Measurements from ENCODE around the gene NUDT4. TPM values are rescaled to one million over a fixed set of nuclear protein-coding genes. Genes with fewer than 3 reads are reported as not detected.

The NUDT4 gene
- total and polyA plus RNA-seq, 3 donors from 2014 or later, result 40.5 to 78.0 (median 42.6) TPM

- H3K4me3 ChIP-seq, result no peak overlapping the region
- DNase-seq, result no peak
- intact Hi-C loops (cut with DNase I; ENCODE audit: low total_unique reads), result no loop called here
- WGBS, 2 donors, result 79 to 81% methylated on average over 8 of the region's 8 CpGs
- no peaks in the 10 kb centered on the region for H3K4me1 ChIP-seq
- no peak overlapping the region for H3K27ac ChIP-seq
- H3K27me3 ChIP-seq, result no peaks in the 10 kb centered on the region
- TF ChIP-seq CTCF (IDR thresholded peaks at IDR 0.05), result no peak
- TF ChIP-seq POLR2A (IDR thresholded peaks at IDR 0.05), result no peak
- H3K36me3 ChIP-seq (ENCODE audit: low read depth, missing control alignments), result no peaks in the 10 kb centered on the region
- no peaks in the 10 kb centered on the region for H3K9me3 ChIP-seq
Observed at GRCh38 chr12:93356214-93356613, 21.5 kb upstream of the NUDT4 start.

DNA sequence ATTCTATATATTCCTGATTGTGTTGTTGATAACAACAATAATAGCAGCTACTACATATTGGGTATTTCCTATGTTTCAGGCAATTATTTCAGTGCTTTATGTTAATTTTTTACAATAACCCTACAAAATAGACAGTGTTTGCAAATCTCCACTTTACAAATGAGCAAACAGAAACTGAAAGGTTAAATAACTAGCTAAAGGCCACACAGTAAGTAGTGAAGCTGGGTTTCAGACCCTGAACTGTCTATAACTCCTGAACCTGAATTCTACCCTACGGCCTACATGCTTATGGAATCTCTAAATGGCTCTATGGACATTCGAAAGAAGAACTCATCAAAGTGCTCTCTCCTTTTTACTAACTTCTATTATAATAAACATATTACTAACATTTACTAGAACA lies 19.7 kb upstream of the NUDT4 start:
- no peak overlapping the region for H3K4me3 ChIP-seq
- TF ChIP-seq CTCF (IDR thresholded peaks at IDR 0.05) (no peak), POLR2A (IDR thresholded peaks at IDR 0.05) (no peak)

DNA sequence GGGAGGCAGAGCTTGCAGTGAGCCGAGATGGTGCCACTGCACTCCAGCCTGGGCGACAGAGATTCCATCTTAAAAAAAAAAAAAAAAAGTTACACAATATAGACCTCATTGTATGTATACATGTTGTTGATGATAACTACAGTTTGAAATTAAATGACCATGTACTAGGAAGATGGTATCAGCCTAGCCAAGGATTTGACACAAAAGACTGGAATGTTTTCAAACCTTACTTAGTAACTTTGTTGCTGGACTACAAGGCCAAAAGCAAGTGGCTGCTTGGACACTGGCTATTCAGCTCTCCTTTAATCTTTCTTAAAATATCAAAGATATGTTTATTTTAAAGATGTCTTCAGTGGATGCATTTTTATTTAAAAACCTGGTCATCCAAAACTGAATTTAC lies 18.9 kb upstream of the NUDT4 start:
- H3K9me3 ChIP-seq, result no peaks in the 10 kb centered on the region
- no peak overlapping the region for H3K4me3 ChIP-seq
- H3K27me3 ChIP-seq, result no peaks in the 10 kb centered on the region
- H3K4me1 ChIP-seq, result no peaks in the 10 kb centered on the region
- intact Hi-C loops (cut with DNase I; ENCODE audit: low total_unique reads), result no loop called here
- no peak overlapping the region for H3K27ac ChIP-seq
- no peaks in the 10 kb centered on the region for H3K36me3 ChIP-seq (ENCODE audit: low read depth, missing control alignments)
- 60 to 70% methylated on average over 2 of the region's 2 CpGs for WGBS, 2 donors
- no peak for DNase-seq
- TF ChIP-seq CTCF (IDR thresholded peaks at IDR 0.05) (no peak), POLR2A (IDR thresholded peaks at IDR 0.05) (no peak)

More for the DNA sequence above, 19.7 kb upstream of the NUDT4 start:
- Histone ChIP-seq H3K9me3 (no peaks in the 10 kb centered on the region), H3K36me3 (ENCODE audit: low read depth, missing control alignments) (no peaks in the 10 kb centered on the region), H3K27ac (no peak overlapping the region), H3K4me1 (no peaks in the 10 kb centered on the region), H3K27me3 (no peaks in the 10 kb centered on the region)
- WGBS, 2 donors, result 97% methylated on average over 2 of the region's 2 CpGs
- no peak for DNase-seq
- intact Hi-C loops (cut with DNase I; ENCODE audit: low total_unique reads), result no loop called here

DNA sequence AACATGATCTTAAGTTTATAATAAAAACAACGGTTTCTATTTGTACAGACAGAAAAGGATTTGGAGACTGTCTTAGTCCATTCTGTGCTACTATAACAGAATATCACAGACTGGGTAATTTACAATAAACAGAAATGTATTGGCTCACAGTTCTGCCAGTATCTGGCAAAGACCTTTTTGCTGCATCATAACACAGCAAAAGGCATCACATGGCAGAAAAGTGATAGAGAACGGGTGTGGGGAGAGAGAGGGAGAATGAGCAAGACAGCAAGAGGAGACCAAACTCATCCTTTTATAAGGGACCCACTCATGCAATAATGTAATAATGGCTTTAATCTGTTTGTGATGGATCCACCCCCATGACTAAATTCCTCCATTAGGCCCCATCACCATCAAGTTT lies 17.0 kb upstream of the NUDT4 start:
- no peak for DNase-seq
- Histone ChIP-seq H3K27ac (no peak overlapping the region), H3K4me1 (no peaks in the 10 kb centered on the region), H3K4me3 (no peak overlapping the region), H3K27me3 (no peaks in the 10 kb centered on the region), H3K36me3 (ENCODE audit: low read depth, missing control alignments) (no peaks in the 10 kb centered on the region), H3K9me3 (no peaks in the 10 kb centered on the region)
- WGBS, 2 donors, result 74 to 78% methylated on average over 2 of the region's 2 CpGs
- intact Hi-C loops (cut with DNase I; ENCODE audit: low total_unique reads), result no loop called here
- no peak for TF ChIP-seq CTCF (IDR thresholded peaks at IDR 0.05)
- TF ChIP-seq POLR2A (IDR thresholded peaks at IDR 0.05), result no peak

- H3K4me3 ChIP-seq, result no peak overlapping the region
- no peaks in the 10 kb centered on the region for H3K27me3 ChIP-seq
- 87 to 98% methylated on average over 5 of the region's 5 CpGs for WGBS, 2 donors
- H3K36me3 ChIP-seq (ENCODE audit: low read depth, missing control alignments), result no peaks in the 10 kb centered on the region
- no peaks in the 10 kb centered on the region for H3K4me1 ChIP-seq
- DNase-seq, result no peak
- H3K9me3 ChIP-seq, result no peaks in the 10 kb centered on the region
- TF ChIP-seq CTCF (IDR thresholded peaks at IDR 0.05) (no peak), POLR2A (IDR thresholded peaks at IDR 0.05) (no peak)
- intact Hi-C loops (cut with DNase I; ENCODE audit: low total_unique reads), result no loop called here
- H3K27ac ChIP-seq, result no peak overlapping the region
Observed at GRCh38 chr12:93361151-93361919, 16.4 kb upstream of the NUDT4 start.

Measured in testis (tissue), 3 donors.